IMR-90 (cell line): Measurements from ENCODE around the gene IER5L. TPM values are rescaled to one million over a fixed set of nuclear protein-coding genes. Genes with fewer than 3 reads are reported as not detected.

Experiments
- ATAC-seq: fragments of 200-7000 bp; cut with Tn5 transposase; 2 replicates; pipeline ENCODE4 v1.9.1; 2020; ENCODE audit warnings: low read depth, mild to moderate bottlenecking, moderate library complexity
- BruUV-seq: library from RNA; stranded (reverse); fragments of 400-500 nt; replicated peaks from 2 replicates; lab custom pipeline; 2021; lab: Mats Ljungman, UMichigan
- CTCF ChIA-PET: fragments of 300-600 bp; formaldehyde crosslinking; extraction: SDS; loops from one replicate; lab custom pipeline; 2021; ENCODE audit warnings: antibody characterized with exemption; lab: Yijun Ruan, JAX
- POLR2A ChIA-PET: fragments of 300-600 bp; sonication (Branson Sonifier 250); formaldehyde crosslinking; loops from one replicate; lab custom pipeline; 2022; ENCODE audit warnings: antibody characterized with exemption; ENCODE audit not compliant: unreplicated experiment; lab: Charles Lee
- DNase-seq: peaks from one replicate; pipeline ENCODE4 v3.0.0; 2013
- H2AFZ ChIP-seq: replicated peaks from 2 replicates; pipeline ENCODE3; 2013; ENCODE audit warnings: low read length, mild to moderate bottlenecking; ENCODE audit not compliant: poor library complexity
- H2AK5ac ChIP-seq: 2 replicates; pipeline ENCODE4 v1.6.1; 2013; ENCODE audit warnings: low read depth, low read length, inconsistent platforms
- H2AK9ac ChIP-seq: replicated peaks from 2 replicates; pipeline ENCODE3; 2013; ENCODE audit warnings: mild to moderate bottlenecking, low read depth, low read length, moderate library complexity; ENCODE audit not compliant: poor library complexity
- H2BK120ac ChIP-seq: 2 replicates; pipeline ENCODE4 v1.6.1; 2013; ENCODE audit warnings: low read depth, low read length, inconsistent platforms
- H2BK15ac ChIP-seq: 3 replicates; pipeline ENCODE4 v1.6.1; 2013; ENCODE audit warnings: low read depth, low read length, inconsistent platforms
- H2BK20ac ChIP-seq: 2 replicates; pipeline ENCODE4 v1.6.1; 2013; ENCODE audit warnings: low read depth, mild to moderate bottlenecking, inconsistent platforms, low read length, moderate library complexity
- H2BK5ac ChIP-seq: 2 replicates; pipeline ENCODE4 v1.6.1; 2013; ENCODE audit warnings: mild to moderate bottlenecking, low read depth, low read length, inconsistent platforms; ENCODE audit not compliant: poor library complexity, severe bottlenecking
- H3K14ac ChIP-seq: replicated peaks from 2 replicates; pipeline ENCODE4 v1.6.1; 2013; ENCODE audit warnings: low read depth, low read length, inconsistent platforms
- H3K18ac ChIP-seq: 2 replicates; pipeline ENCODE4 v1.6.1; 2013; ENCODE audit warnings: low read depth, low read length, control low read depth
- H3K23ac ChIP-seq: 2 replicates; pipeline ENCODE4 v1.6.1; 2013; ENCODE audit warnings: low read depth, low read length, inconsistent platforms
- H3K27ac ChIP-seq: 2 replicates; pipeline ENCODE4 v1.5.1; 2013; ENCODE audit warnings: mild to moderate bottlenecking, control low read depth, low read length; ENCODE audit not compliant: insufficient read depth
- H3K27me3 ChIP-seq: 2 replicates; pipeline ENCODE4 v1.6.1; 2013; ENCODE audit warnings: low read length; ENCODE audit not compliant: control insufficient read depth, insufficient read depth
- H3K36me3 ChIP-seq: 2 replicates; pipeline ENCODE4 v1.6.1; 2013; ENCODE audit warnings: low read length, mixed read lengths; ENCODE audit not compliant: control insufficient read depth, insufficient read depth
- H3K4ac ChIP-seq: 2 replicates; pipeline ENCODE4 v1.6.1; 2013; ENCODE audit warnings: low read depth, low read length, inconsistent platforms
- H3K4me1 ChIP-seq: 2 replicates; pipeline ENCODE4 v1.6.1; 2013; ENCODE audit warnings: low read length, mixed read lengths; ENCODE audit not compliant: control insufficient read depth, insufficient read depth
- H3K4me2 ChIP-seq: 2 replicates; pipeline ENCODE4 v1.6.1; 2013; ENCODE audit warnings: low read depth, mild to moderate bottlenecking, control low read depth, low read length, moderate library complexity
- H3K4me3 ChIP-seq: 2 replicates; pipeline ENCODE4 v1.5.1; 2013; ENCODE audit warnings: low read depth, mild to moderate bottlenecking, control low read depth, low read length, moderate library complexity; ENCODE audit not compliant: insufficient read depth
- H3K56ac ChIP-seq: 2 replicates; pipeline ENCODE4 v1.6.1; 2013; ENCODE audit warnings: low read length, inconsistent platforms; ENCODE audit not compliant: insufficient read depth; ENCODE audit errors: extremely low read depth
- H3K79me1 ChIP-seq, 2 experiments: 2 replicates each; pipeline ENCODE4 v1.6.1; 2013; ENCODE audit warnings: low read length in 2 of 2, inconsistent platforms in 1 of 2, low read depth in 1 of 2
- H3K9ac ChIP-seq: 2 replicates; pipeline ENCODE4 v1.6.1; 2013; ENCODE audit warnings: low read depth, low read length, control low read depth
- H3K9me1 ChIP-seq: 2 replicates; pipeline ENCODE4 v1.6.1; 2013; ENCODE audit warnings: low read length, inconsistent platforms; ENCODE audit not compliant: insufficient read depth
- H3K9me3 ChIP-seq: 2 replicates; pipeline ENCODE4 v1.6.1; 2013; ENCODE audit warnings: low read length; ENCODE audit not compliant: control insufficient read depth, insufficient read depth
- H4K20me1 ChIP-seq: 2 replicates; pipeline ENCODE4 v1.6.1; 2013; ENCODE audit warnings: low read length, inconsistent platforms; ENCODE audit not compliant: insufficient read depth
- H4K5ac ChIP-seq: 2 replicates; pipeline ENCODE4 v1.6.1; 2013; ENCODE audit warnings: mild to moderate bottlenecking, low read depth, low read length, control low read depth
- H4K8ac ChIP-seq, 2 experiments: 2 replicates each; pipeline ENCODE4 v1.6.1; 2013; ENCODE audit warnings: low read depth in 2 of 2, low read length in 2 of 2, control low read depth in 1 of 2, inconsistent platforms in 1 of 2
- H4K91ac ChIP-seq: 2 replicates; pipeline ENCODE4 v1.6.1; 2013; ENCODE audit warnings: low read depth, low read length, inconsistent platforms; ENCODE audit not compliant: insufficient read depth
- FOS ChIP-seq: fragments of 150-350 bp; IDR thresholded peaks from 2 replicates; pipeline ENCODE4 v1.6.1; 2016; ENCODE audit warnings: low read depth, low read length
- MAZ ChIP-seq: IDR thresholded peaks from 2 replicates; pipeline ENCODE4 v1.6.1; 2012; ENCODE audit warnings: low read depth, mild to moderate bottlenecking, low read length, improper control_type of control experiment, moderate library complexity, borderline replicate concordance
- NFE2L2 ChIP-seq: fragments of 150-350 bp; IDR thresholded peaks from 2 replicates; pipeline ENCODE4 v1.6.1; 2016; ENCODE audit warnings: low read depth, mild to moderate bottlenecking, low read length
- RAD21 ChIP-seq: IDR thresholded peaks from 2 replicates; pipeline ENCODE4 v1.6.1; 2012; ENCODE audit warnings: low read length, improper control_type of control experiment
- WGBS, 2 experiments: methylation state at CpG; one replicate each; pipeline versions ENCODE4 v1.1.5 to v1.1.7; 2013; ENCODE audit warnings: missing lambda C conversion rate in 2 of 2; ENCODE audit not compliant: insufficient read length in 1 of 2; ENCODE audit errors: extremely low coverage in 2 of 2; 5-methylcytosine and 5-hydroxymethylcytosine counted together
- dilution Hi-C: fragments of 300-500 bp; cut with HindIII; formaldehyde crosslinking; loops from one replicate; pipeline ENCODE4 v1.14.3; 2018; ENCODE audit warnings: low sequenced_read_pairs; ENCODE audit not compliant: unreplicated experiment
- in situ Hi-C: fragments of 300-500 bp; cut with MboI; formaldehyde crosslinking; loops from 3 replicates; pipeline ENCODE4 v1.14.3; 2019; ENCODE audit warnings: low sequenced_read_pairs, inconsistent platforms, mixed read lengths
- intact Hi-C: fragments of 100-400 bp; cut with micrococcal nuclease; formaldehyde crosslinking; loops from 2 replicates; pipeline ENCODE4 v1.10.0; 2022
- polyA plus RNA-seq, 3 experiments: library from polyadenylated mRNA; depleted of rRNA; stranded (reverse); fragments of >200 nt; gene quantifications; 2 replicates each; pipeline ENCODE4 v1.2.3, GENCODE V29; 2012; ENCODE audit warnings: low replicate concordance in 1 of 3
- total RNA-seq: library from RNA; depleted of rRNA; stranded (reverse); fragments of >200 nt; gene quantifications from 2 replicates; pipeline ENCODE4 v1.2.3, GENCODE V29; 2012
- TF ChIP-seq, protein P1 (sequence below): fragments of 150-350 bp; IDR thresholded peaks from 2 replicates; pipeline ENCODE4 v1.6.1; 2017; ENCODE audit warnings: mild to moderate bottlenecking, antibody characterized with exemption, low read length, low read depth

The IER5L gene
- total and polyA plus RNA-seq, 2 of the 4 experiments (the other 2 are of a cell fraction) = 12.5 to 13.4 TPM

DNA sequence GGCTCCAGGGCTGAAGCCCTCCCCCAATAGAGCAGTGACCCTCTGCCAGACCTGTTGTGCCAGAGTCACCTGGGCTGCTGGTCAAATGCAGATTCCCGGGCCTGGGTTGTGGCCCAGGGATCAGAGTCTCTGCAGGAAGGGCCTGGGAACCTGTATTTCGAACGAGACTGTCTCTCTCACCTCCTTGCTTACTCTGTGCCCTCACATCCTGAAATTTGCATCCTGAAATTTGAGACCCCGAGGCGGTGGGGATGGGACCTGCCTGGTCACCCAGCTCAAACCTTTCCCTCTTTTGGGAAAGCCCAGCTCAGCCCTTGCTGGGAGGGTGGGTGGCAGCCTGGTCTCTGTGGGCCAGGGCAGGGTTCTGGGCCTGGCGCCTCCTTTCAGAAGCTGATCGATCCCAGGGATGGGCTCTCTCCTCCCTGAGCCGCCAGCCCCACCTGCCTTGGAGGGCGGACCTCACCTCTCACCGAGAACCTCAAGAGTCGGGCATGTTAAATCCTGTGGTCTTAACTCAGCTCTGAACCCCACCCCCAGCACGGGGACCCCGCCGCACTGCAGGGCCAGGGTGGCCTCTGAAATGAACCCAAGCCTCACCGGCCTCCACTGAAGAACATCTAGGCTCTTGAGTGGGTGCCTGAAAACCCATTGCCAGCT lies 44.0 kb upstream of the IER5L start:
- Histone ChIP-seq H3K9me3 (no peaks in the 10 kb centered on the region), H3K27me3 (no peaks in the 10 kb centered on the region; the same call in none of the 2 replicates), H4K5ac (no peak overlapping the region), H3K4me2 (no peak overlapping the region), H4K8ac (no peak overlapping the region), H3K23ac (no peak overlapping the region), H2BK20ac (no peak overlapping the region), H3K4me1 (peaks cover 3% of the 10 kb centered on the region; the same call in 1 of the 2 replicates), H3K79me1 (no peaks in the 10 kb centered on the region), H3K18ac (no peak overlapping the region), H3K9ac (no peak overlapping the region), H3K4me3 (no peak overlapping the region), H3K14ac (no peak overlapping the region), H3K56ac (no peak overlapping the region), H3K9me1 (peaks cover 4% of the 10 kb centered on the region), H2AFZ (no peak overlapping the region), H3K36me3 (no peaks in the 10 kb centered on the region), H2AK5ac (no peak overlapping the region), H4K20me1 (no peaks in the 10 kb centered on the region), H3K4ac (no peak overlapping the region), H2AK9ac (no peak overlapping the region), H4K91ac (no peak overlapping the region), H2BK120ac (no peak overlapping the region), H2BK15ac (no peak overlapping the region), H2BK5ac (no peak overlapping the region), H3K27ac (no peak overlapping the region)
- no peak for TF ChIP-seq FOS
- TF ChIP-seq MAZ = no peak
- TF ChIP-seq, protein P1, sequence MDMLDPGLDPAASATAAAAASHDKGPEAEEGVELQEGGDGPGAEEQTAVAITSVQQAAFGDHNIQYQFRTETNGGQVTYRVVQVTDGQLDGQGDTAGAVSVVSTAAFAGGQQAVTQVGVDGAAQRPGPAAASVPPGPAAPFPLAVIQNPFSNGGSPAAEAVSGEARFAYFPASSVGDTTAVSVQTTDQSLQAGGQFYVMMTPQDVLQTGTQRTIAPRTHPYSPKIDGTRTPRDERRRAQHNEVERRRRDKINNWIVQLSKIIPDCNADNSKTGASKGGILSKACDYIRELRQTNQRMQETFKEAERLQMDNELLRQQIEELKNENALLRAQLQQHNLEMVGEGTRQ = no peak
- TF ChIP-seq RAD21 = no peak
- TF ChIP-seq NFE2L2 = no peak
- in situ Hi-C loops (no loop called here), intact Hi-C loops (no loop called here), dilution Hi-C loops (no loop called here)
- POLR2A ChIA-PET = interaction anchor here (0.5 kb wide), 1 partner anchor 11 kb away, joined by 3 read pairs; no protein-coding TSS in a partner anchor
- no TSS peak for BruUV-seq
- CTCF ChIA-PET = no interaction called here
- 72% methylated on average over 8 of the region's 15 CpGs; no CpG with 5 or more reads in 1 of the 2 experiments for WGBS, 2 experiments
- ATAC-seq (no peak), DNase-seq (no peak)
